ENCODE results near the gene CCNH.

DNA sequence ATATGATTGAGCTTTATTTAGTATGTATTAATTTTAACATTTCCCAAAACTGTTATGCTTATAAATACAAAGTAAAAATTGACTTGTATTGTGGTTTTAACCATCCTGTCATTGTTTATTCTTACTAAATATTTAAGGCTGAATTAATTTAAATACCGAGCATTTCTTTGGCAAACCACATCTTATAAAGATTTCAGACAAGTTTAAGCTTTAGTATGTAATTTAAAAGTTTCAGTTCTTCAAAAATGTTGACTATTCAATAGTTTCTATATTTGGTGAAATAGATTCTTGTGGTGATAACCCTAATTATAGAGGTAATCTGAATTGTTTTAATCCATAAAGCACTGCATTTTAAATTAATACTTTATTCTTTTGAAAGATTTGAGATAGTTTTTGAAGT, 65.5 kb downstream of the CCNH start:
- TF ChIP-seq, protein P1, sequence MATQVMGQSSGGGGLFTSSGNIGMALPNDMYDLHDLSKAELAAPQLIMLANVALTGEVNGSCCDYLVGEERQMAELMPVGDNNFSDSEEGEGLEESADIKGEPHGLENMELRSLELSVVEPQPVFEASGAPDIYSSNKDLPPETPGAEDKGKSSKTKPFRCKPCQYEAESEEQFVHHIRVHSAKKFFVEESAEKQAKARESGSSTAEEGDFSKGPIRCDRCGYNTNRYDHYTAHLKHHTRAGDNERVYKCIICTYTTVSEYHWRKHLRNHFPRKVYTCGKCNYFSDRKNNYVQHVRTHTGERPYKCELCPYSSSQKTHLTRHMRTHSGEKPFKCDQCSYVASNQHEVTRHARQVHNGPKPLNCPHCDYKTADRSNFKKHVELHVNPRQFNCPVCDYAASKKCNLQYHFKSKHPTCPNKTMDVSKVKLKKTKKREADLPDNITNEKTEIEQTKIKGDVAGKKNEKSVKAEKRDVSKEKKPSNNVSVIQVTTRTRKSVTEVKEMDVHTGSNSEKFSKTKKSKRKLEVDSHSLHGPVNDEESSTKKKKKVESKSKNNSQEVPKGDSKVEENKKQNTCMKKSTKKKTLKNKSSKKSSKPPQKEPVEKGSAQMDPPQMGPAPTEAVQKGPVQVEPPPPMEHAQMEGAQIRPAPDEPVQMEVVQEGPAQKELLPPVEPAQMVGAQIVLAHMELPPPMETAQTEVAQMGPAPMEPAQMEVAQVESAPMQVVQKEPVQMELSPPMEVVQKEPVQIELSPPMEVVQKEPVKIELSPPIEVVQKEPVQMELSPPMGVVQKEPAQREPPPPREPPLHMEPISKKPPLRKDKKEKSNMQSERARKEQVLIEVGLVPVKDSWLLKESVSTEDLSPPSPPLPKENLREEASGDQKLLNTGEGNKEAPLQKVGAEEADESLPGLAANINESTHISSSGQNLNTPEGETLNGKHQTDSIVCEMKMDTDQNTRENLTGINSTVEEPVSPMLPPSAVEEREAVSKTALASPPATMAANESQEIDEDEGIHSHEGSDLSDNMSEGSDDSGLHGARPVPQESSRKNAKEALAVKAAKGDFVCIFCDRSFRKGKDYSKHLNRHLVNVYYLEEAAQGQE (IDR thresholded peaks at IDR 0.05; ENCODE audit: insufficient replicate concordance, low read depth): no peak
- TF ChIP-seq POLR2AphosphoS5 (IDR thresholded peaks at IDR 0.05; ENCODE audit: low read depth): no peak
- TF ChIP-seq GABPA (IDR thresholded peaks at IDR 0.05; ENCODE audit: low read depth): no peak
- TF ChIP-seq, protein P2, sequence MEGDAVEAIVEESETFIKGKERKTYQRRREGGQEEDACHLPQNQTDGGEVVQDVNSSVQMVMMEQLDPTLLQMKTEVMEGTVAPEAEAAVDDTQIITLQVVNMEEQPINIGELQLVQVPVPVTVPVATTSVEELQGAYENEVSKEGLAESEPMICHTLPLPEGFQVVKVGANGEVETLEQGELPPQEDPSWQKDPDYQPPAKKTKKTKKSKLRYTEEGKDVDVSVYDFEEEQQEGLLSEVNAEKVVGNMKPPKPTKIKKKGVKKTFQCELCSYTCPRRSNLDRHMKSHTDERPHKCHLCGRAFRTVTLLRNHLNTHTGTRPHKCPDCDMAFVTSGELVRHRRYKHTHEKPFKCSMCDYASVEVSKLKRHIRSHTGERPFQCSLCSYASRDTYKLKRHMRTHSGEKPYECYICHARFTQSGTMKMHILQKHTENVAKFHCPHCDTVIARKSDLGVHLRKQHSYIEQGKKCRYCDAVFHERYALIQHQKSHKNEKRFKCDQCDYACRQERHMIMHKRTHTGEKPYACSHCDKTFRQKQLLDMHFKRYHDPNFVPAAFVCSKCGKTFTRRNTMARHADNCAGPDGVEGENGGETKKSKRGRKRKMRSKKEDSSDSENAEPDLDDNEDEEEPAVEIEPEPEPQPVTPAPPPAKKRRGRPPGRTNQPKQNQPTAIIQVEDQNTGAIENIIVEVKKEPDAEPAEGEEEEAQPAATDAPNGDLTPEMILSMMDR (IDR thresholded peaks at IDR 0.05; ENCODE audit: insufficient read depth, low read length): no peak
- no peak for TF ChIP-seq SPI1 (IDR thresholded peaks at IDR 0.05; ENCODE audit: borderline replicate concordance, low read depth)

All from HL-60 (cell line).